Measurements from ENCODE around the gene NT5DC3. TPM values are rescaled to one million over a fixed set of nuclear protein-coding genes. Genes with fewer than 3 reads are reported as not detected.
A peak's percentile ranks its signal among the peaks of the same experiment; 100 is the strongest.

NT5DC3 gene
- total and polyA plus RNA-seq, 4 donors = 1.3 to 9.0 (median 4.4) TPM

DNA sequence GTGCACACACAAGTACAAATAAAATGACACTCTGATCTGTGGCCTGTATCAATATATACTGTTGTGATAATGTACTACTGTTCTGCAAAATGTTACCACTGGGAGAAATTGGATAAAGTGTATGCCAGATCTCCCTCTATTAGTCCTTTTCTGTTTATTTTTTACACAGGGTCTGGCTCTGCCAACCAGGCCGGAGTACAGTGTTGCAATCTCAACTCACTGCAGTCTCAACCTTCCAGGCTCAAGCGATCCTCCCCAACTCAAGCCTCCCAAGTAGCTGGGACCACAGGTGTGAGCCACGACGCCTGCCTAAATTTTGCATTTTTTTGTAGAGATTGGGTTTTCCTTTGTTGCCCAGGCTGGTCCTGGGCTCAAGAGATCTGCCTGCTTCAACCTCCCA lies 1.9 kb downstream of the NT5DC3 start:
- TF ChIP-seq FOXA1 (IDR thresholded peaks at IDR 0.05) (no peak), RXRA (IDR thresholded peaks at IDR 0.05) (peak in 1 of 2 donors; percentile 22), TAF1 (conservative IDR thresholded peaks at IDR 0.05) (no peak), NR2F2 (IDR thresholded peaks at IDR 0.05) (no peak), RAD21 (IDR thresholded peaks at IDR 0.05) (peak in 1 of 2 donors; percentile 36), HNF4A (conservative IDR thresholded peaks at IDR 0.05) (no peak)
- TF ChIP-seq, protein P1, sequence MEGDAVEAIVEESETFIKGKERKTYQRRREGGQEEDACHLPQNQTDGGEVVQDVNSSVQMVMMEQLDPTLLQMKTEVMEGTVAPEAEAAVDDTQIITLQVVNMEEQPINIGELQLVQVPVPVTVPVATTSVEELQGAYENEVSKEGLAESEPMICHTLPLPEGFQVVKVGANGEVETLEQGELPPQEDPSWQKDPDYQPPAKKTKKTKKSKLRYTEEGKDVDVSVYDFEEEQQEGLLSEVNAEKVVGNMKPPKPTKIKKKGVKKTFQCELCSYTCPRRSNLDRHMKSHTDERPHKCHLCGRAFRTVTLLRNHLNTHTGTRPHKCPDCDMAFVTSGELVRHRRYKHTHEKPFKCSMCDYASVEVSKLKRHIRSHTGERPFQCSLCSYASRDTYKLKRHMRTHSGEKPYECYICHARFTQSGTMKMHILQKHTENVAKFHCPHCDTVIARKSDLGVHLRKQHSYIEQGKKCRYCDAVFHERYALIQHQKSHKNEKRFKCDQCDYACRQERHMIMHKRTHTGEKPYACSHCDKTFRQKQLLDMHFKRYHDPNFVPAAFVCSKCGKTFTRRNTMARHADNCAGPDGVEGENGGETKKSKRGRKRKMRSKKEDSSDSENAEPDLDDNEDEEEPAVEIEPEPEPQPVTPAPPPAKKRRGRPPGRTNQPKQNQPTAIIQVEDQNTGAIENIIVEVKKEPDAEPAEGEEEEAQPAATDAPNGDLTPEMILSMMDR (IDR thresholded peaks at IDR 0.05; ENCODE audit: low read depth, low read length, missing input control) = no peak
- TF ChIP-seq, protein P2, sequence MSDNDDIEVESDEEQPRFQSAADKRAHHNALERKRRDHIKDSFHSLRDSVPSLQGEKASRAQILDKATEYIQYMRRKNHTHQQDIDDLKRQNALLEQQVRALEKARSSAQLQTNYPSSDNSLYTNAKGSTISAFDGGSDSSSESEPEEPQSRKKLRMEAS (IDR thresholded peaks at IDR 0.05) = no peak
- H3K27ac ChIP-seq (ENCODE audit: low read depth in 1 of 2, low read length in 2 of 2) = peak overlapping the region; percentile 78 to 79
- H3K9me3 ChIP-seq (ENCODE audit: control insufficient read depth in 4 of 4, low read length in 3 of 4) = no peaks in the 10 kb centered on the region
- no peak for DNase-seq (ENCODE audit: low spot score)
- no peaks in the 10 kb centered on the region for H3K27me3 ChIP-seq (ENCODE audit: control insufficient read depth in 4 of 4, insufficient read depth in 4 of 4, low read length in 3 of 4)
- H3K36me3 ChIP-seq (ENCODE audit: control insufficient read depth in 4 of 4, insufficient read depth in 3 of 4, low read depth in 1 of 4, low read length in 3 of 4) = no peaks in the 10 kb centered on the region
- peaks cover 17 to 38% (median 33%) of the 10 kb centered on the region in 4 donors for H3K4me1 ChIP-seq (ENCODE audit: control insufficient read depth in 4 of 4, insufficient read depth in 4 of 4, low read length in 3 of 4)
- H3K9ac ChIP-seq (ENCODE audit: low read depth in 1 of 2, low read length in 2 of 2) = no peak overlapping the region
- H3K4me3 ChIP-seq (ENCODE audit: low read depth in 1 of 3, low read length in 3 of 3) = peak overlapping the region in 2 of 3 donors; percentile 22 to 27
- WGBS = 33% methylated on average over 4 of the region's 4 CpGs

DNA sequence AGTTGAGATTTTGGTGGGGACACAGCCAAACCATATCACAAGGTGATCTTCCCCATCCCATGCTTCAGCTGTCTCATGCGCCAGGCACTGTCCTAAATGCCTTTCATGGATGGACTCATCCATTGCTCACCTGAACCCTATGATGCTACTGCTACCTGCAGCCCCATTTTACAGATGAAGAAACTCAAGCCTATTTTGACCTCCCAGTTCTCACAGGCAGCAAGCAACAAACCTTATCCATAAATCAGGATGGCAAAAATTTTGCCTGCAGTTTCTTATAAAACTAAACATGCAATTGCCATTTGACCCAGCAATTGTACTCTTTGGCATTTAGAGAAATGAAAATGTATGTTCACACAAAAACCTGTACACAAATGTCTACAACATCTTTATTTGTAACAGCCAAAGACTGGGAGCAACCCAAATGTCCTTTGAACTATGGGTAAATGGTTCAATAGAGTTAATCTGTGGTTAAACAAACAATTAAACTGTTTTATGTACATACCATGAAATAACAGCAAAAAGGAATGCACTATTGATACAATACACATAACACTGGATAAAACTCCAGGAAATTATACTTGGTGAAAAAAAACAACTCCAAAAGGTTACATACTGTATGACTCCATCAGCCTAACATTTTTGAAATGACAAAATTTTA lies 2.6 kb downstream of the NT5DC3 start:
- 98% methylated on average over 1 of the region's 1 CpG for WGBS
- Histone ChIP-seq H3K27ac (ENCODE audit: low read depth in 1 of 2, low read length in 2 of 2) (peak overlapping the region; percentile 78 to 79), H3K9ac (ENCODE audit: low read depth in 1 of 2, low read length in 2 of 2) (no peak overlapping the region), H3K4me3 (ENCODE audit: low read depth in 1 of 3, low read length in 3 of 3) (peak overlapping the region in 1 of 3 donors; percentile 22), H3K9me3 (ENCODE audit: control insufficient read depth in 4 of 4, low read length in 3 of 4) (no peaks in the 10 kb centered on the region), H3K36me3 (ENCODE audit: control insufficient read depth in 4 of 4, insufficient read depth in 3 of 4, low read depth in 1 of 4, low read length in 3 of 4) (no peaks in the 10 kb centered on the region), H3K27me3 (ENCODE audit: control insufficient read depth in 4 of 4, insufficient read depth in 4 of 4, low read length in 3 of 4) (no peaks in the 10 kb centered on the region), H3K4me1 (ENCODE audit: control insufficient read depth in 4 of 4, insufficient read depth in 4 of 4, low read length in 3 of 4) (peaks cover 17 to 38% (median 33%) of the 10 kb centered on the region in 4 donors)
- no peak for DNase-seq (ENCODE audit: low spot score)
- TF ChIP-seq, protein P3, sequence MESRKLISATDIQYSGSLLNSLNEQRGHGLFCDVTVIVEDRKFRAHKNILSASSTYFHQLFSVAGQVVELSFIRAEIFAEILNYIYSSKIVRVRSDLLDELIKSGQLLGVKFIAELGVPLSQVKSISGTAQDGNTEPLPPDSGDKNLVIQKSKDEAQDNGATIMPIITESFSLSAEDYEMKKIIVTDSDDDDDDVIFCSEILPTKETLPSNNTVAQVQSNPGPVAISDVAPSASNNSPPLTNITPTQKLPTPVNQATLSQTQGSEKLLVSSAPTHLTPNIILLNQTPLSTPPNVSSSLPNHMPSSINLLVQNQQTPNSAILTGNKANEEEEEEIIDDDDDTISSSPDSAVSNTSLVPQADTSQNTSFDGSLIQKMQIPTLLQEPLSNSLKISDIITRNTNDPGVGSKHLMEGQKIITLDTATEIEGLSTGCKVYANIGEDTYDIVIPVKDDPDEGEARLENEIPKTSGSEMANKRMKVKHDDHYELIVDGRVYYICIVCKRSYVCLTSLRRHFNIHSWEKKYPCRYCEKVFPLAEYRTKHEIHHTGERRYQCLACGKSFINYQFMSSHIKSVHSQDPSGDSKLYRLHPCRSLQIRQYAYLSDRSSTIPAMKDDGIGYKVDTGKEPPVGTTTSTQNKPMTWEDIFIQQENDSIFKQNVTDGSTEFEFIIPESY (IDR thresholded peaks at IDR 0.05) = no peak
- peak; percentile 68 for TF ChIP-seq SP1 (IDR thresholded peaks at IDR 0.05)
- peak; percentile 90 to 92 for TF ChIP-seq HNF4A (conservative IDR thresholded peaks at IDR 0.05)
- TF ChIP-seq, protein P2 (IDR thresholded peaks at IDR 0.05) = no peak
- peak; percentile 91 for TF ChIP-seq FOXA1 (IDR thresholded peaks at IDR 0.05)
- peak; percentile 90 for TF ChIP-seq FOXA2 (IDR thresholded peaks at IDR 0.05)
- no peak for TF ChIP-seq EGR1 (IDR thresholded peaks at IDR 0.05; ENCODE audit: low read depth in 2 of 2)
- TF ChIP-seq NR2F2 (IDR thresholded peaks at IDR 0.05) = peak; percentile 64
- TF ChIP-seq GABPA (IDR thresholded peaks at IDR 0.05 in 1 of 2, conservative IDR thresholded peaks at IDR 0.05 in 1 of 2) = no peak
- peak; percentile 83 to 94 for TF ChIP-seq RXRA (IDR thresholded peaks at IDR 0.05)
- no peak for TF ChIP-seq YY1 (IDR thresholded peaks at IDR 0.05)
- peak; percentile 73 for TF ChIP-seq HNF4G (IDR thresholded peaks at IDR 0.05)
- TF ChIP-seq RAD21 (IDR thresholded peaks at IDR 0.05) = peak; percentile 9 to 29
- TF ChIP-seq REST (IDR thresholded peaks at IDR 0.05) = no peak
- TF ChIP-seq, protein P4, sequence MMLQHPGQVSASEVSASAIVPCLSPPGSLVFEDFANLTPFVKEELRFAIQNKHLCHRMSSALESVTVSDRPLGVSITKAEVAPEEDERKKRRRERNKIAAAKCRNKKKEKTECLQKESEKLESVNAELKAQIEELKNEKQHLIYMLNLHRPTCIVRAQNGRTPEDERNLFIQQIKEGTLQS (IDR thresholded peaks at IDR 0.05) = no peak
- no peak for TF ChIP-seq TAF1 (conservative IDR thresholded peaks at IDR 0.05)
- peak in 1 of 2 donors; percentile 32 for TF ChIP-seq JUND (IDR thresholded peaks at IDR 0.05)
- TF ChIP-seq, protein P1 (IDR thresholded peaks at IDR 0.05; ENCODE audit: low read depth, low read length, missing input control) = no peak
